Prostate gland (tissue), 2 donors: ENCODE measurements around the gene MAPK14.

Source experiments
- CTCF ChIP-seq, 4 experiments: fragments of 200-600 bp in 2 of 4; fragments of 450-650 bp in 2 of 4; sonication (generic) in 2 of 4; IDR thresholded peaks; 1 replicate in 3 of 4; 2 replicates in 1 of 4; pipeline ENCODE4 v1.5.1; 2016 to 2019; ENCODE audit warnings: antibody characterized with exemption in 4 of 4, mild to moderate bottlenecking in 2 of 4, moderate library complexity in 2 of 4
- POLR2AphosphoS5 ChIP-seq: sonication (generic); formaldehyde crosslinking; IDR thresholded peaks from one replicate; pipeline ENCODE4 v1.6.1; 2017; ENCODE audit warnings: antibody characterized with exemption

DNA sequence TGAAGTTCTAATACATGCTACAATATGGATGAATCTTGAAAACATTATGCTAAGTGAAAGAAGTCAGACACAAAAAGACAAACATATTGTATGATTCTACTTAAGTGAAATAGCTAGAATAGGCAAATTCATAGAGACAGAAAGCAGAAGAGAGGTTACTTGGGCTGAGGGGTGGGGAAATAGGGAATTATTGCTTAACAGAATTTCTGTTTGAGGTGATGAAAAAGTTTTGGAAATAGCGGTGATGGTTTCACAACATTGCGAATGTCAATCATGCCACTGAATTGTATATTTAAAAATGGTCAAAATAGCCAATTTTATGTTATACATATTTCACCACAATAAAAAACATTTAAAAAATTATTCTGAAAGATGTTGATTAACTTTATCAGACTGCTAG lies 9.3 kb upstream of the MAPK14 start:
- TF ChIP-seq CTCF (IDR thresholded peaks at IDR 0.05) (no peak), POLR2AphosphoS5 (no peak)
